HG03575 (cell line): ENCODE results near the gene CDHR1.
"Not testable (repeated sequence)": the region's sequence is repeated elsewhere in the genome, so short reads cannot be mapped to it uniquely, and the experiment has no call there.

Source experiments
- ATAC-seq: cut with Tn5 transposase; IDR thresholded peaks from one replicate; pipeline ENCODE4 v1.9.1; 2021; ENCODE audit not compliant: unreplicated experiment, insufficient number of reproducible peaks, low FRiP score; ENCODE audit errors: extremely low read depth

CDHR1 gene

DNA sequence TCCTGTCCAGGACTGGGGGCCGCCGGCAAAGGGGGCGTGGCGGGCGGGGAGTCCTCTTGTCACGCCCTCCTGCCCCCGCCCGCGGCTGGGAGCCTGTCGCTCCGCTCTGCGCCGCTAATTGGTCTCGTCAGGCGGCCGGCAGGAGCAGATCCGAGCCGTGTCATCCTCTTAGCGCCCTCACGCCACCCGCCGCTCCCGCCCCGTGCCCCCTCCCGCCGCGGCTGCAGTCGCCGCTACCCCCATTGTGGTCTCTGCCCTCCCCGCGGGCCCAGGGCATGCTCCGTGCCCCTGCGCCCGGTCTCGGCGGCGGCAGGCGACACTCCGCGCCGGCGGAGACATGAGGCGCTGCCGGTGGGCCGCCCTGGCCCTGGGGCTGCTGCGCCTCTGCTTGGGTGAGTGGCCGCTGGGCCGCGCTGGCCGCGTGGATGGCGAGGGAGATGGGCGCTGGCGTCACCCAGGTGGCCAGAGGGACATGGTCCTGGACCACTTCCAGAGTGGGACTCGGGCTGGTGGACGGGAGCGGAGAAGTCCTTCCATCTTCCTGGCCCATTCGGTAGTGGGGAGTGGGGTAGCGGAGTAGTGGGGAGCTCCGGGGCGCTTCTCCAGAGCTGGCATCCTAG is at the start of gene CDHR1:
TSS of gene CDHR1 (plus strand) at position 114 of the 620 bp plus-strand sequence. CDS start at position 338, 224 bp downstream.
- ATAC-seq, result no peak

DNA sequence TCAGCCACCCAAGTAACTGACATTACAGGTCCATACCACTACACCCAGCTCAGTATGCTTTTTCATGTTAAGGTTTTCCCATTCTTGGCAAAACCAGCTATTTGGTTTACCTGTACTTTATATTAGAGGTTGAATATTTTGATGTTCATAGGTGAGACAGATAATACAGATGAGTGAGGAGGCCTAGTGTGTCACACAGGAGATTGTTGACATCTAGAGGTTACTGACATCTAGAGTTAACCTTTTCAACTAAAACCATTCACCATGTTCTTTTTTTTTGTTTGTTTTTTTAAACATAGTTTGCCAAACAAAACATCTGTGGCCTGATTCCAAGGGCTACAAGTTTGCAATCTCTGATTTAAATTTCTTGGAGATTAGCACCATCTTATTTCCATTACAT is 47.0 kb upstream of the CDHR1 start:
- no peak for ATAC-seq

DNA sequence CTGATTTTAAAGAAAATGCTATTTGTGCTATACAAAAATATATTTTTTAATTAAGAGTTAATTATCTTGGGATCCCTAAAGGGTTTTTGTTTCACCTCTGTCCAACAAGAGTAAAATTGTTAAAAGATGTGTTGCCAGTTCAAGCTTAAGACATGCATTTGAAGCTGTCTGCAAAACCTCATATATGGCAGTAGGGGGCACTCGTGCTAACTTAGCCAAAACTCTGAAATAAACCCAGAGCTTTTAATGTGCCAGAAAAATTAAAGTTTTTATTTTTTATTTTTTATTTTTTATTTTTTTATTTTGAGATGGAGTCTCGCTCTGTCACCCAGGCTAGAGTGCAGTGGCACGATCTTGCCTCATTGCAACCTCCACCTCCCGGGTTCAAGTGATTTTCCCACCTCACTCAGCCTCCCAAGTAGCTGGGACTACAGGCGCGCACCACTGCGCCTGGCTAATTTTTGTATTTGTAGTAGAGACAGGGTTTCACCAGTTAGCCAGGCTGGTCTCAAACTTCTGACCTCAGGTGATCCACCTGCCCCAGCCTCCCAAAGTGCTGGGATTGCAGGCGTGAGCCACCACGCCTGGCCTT is 46.2 kb upstream of the CDHR1 start:
- not testable (repeated sequence) for ATAC-seq

DNA sequence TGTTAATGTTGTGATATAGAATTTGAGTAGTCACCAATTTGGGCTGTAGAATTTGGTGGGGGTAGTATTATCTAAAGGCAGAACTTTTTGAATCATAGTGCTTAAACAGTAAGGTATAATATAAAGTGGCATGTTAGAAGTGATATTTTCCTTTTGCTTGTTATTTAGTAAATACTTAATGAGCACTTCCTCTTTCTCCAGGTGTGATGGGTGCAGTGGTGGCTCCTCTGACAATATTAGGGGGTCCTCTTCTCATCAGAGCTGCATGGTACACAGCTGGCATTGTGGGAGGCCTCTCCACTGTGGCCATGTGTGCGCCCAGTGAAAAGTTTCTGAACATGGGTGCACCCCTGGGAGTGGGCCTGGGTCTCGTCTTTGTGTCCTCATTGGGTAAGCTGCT is 44.5 kb upstream of the CDHR1 start:
- no peak for ATAC-seq

DNA sequence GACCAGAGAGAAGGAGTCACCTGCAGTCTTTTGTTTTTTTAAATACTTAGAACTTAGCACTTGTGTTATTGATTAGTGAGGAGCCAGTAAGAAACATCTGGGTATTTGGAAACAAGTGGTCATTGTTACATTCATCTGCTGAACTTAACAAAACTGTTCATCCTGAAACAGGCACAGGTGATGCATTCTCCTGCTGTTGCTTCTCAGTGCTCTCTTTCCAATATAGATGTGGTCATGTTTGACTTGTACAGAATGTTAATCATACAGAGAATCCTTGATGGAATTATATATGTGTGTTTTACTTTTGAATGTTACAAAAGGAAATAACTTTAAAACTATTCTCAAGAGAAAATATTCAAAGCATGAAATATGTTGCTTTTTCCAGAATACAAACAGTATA is 41.6 kb upstream of the CDHR1 start:
- ATAC-seq, result no peak

DNA sequence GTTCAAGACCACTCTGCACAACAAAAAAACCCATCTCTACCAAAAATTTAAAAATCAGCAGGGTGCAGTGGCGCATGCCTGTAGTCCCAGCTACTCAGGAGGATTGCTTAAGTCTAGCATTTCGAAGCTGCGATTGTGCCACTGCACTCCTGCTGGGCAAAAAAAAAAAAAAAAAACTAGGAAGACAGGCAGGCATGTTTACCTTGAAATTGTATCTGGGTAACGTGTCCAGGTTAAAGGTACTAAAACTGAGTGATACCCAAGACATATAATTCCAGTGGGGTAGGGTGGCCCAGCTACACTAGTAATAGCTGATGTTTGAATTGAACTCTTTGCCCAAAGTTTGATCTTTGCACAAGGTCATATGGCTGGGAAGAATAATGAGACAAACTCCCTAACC is 38.8 kb upstream of the CDHR1 start:
- ATAC-seq, result no peak

DNA sequence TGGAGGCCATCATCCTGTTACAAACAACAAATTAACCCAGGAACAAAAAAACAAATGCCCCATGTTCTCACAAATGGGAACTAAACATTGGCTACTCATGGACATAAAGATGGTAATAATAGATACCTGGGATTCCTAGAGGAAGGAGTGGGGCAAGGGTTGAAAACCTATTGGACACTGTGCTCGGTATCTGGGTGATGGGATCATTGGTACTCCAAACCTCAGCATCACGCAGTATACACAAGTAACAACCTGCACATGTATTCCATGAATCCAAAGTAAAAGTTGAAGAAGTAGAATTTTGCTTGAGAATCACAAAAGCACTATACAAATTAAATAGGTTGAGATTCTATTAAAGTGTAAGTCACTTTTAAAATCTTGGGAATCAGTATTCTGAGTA is 38.3 kb upstream of the CDHR1 start:
- ATAC-seq, result no peak

DNA sequence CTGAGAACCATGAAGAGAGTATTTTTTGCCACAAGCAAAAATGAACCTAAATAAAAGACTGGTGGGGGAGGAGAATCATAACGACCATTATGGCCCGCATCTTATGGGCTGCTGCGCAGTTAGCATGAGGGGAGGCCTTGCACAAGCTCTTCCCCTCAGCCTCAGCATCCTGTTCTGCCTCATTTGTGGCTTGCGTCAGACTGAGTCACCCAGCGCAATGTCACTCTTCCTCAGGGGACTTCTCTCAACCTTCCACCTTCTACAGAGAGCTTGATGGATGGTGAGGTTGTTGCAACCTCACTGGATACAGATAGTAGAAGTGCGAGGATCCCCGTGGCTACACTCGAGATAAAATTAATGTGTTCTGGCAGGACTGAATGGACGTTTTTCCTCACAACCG is 37.6 kb upstream of the CDHR1 start:
- no peak for ATAC-seq

DNA sequence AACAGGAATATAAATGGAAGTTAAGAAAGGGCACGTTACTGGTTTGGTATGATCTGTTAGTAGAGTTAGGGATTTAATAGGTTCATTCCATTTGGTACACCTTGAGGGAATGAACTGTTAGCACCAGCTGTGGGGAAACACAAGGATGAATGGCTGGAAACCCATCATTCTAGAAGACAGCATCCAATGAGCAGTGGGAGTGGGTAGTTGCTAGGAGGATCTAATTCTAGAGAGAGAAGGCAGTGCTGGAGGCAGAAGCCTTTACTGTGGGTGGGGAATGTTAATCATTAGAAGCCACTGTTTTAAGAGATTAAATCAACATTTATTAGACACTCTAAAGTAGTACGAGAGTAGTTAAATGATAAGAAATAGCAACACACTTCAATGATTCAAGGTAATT is 36.3 kb upstream of the CDHR1 start:
- no peak for ATAC-seq

DNA sequence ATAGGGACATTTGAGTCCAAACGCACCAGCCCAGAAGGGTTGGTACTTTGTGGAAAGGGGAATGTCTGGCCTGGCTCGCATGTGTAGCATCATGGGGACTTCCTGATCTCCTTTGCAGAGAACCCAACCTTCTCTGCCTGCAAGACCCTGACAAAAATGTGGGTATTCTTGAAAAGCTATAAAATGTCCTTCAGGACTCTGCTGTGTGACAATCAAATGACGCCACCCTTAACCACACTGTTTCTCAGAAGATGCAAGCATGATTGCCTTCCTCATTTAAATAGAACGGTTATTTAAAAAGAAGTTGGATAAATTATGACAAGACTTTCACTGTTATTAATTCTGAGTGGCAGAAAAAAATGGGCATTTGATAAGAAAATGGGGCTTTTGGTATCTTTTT is 35.8 kb upstream of the CDHR1 start:
- no peak for ATAC-seq

DNA sequence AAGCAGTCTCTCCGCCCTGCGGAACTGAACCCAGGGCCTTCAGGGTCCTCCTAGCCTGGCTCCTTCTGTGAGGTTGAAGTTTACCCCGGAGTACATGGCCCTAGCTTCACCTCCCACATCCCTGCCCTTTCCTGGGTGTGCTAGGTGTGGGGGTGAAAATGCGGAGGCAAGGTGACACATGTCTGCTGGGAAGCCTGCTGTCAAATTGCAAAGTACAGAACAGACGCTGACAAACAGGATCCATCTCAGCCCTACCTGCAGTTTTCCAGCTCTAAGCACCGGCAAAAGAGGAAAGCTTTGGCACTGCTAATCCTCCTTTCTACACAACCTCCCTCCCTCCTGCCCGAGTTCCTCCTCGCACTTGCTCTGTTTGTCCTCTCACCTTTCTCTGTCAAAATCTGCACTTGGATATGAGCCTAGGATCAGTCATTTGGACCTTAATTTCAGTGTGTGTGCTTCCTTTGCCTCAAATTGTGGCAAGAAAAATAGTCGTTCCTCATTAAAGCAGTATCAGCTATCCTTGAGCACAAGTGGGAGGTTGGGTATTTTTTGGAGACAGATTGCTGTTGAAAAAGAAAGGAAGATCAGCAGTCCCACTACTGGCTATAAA is 35.2 kb upstream of the CDHR1 start:
- ATAC-seq, result no peak

DNA sequence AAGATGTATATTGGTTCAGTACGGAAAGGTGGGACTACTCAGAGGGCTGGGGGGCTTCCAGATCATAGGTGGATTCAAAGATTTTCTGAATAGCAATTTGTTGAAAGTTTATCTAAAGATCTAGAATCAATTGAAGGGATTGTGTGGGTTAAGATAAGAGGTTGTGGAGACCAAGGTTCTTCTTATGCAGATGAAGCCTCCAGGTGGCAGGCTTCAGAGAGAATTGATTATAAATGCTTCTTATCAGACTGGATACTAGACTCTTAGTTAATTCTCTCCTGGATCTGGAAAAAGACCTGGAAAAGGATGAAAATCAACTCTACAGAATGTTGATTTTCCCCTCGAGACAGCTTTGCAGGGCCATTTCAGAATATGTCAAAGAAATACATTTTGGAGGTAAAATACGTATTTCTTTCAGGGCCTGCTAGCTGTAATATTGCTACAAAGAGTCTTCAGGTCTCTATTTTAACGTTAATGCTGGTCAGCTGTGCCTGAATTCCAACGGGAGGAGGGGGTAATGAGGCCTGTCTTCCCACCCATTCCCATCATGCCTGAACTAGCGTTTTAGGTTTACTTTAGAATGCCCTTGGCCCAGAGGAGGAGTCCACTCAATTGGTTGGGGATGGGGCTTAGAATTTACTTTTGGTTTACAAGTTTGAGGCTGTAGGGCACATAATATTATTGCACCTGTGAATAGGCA is 33.5 kb upstream of the CDHR1 start:
- no peak for ATAC-seq

DNA sequence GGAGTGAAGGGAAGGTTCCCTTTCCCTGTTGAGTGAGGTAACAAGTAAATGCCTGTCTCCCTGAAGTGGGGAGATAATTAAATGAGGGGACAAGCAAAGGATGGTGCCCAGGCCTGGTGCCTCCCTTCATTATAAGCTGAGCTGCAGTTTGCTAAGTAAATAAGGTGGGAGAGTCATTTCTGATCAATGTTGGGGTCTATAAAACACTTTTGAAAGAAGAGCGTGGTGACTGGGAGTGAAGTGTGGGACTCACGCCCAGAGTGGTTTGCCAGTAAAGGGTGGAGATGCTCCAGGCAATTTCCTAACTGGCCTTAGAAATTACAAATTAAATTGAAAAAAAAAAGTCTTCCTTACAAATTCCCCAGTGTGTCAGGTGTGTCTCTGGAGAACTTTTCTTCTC is 30.3 kb upstream of the CDHR1 start:
- ATAC-seq, result no peak

DNA sequence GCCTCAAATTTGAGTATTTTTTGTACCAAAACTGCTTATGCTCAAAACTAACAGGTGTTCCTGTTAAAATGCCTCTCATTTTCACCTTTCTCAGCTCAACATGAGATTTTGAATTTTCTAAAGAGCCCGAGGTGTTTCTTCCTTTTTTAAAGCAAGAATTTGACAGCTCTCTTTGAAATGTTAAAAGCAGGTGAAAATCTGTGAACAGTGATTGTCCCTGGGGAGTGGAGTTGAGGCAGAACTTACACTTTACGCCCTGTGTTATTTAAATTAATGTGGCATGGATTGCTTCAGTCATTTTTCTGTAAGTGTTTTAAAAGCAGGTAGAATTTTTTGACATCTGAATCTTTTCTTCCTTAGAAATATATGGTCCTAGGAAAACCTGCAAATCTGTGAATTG is 29.9 kb upstream of the CDHR1 start:
- ATAC-seq, result no peak

DNA sequence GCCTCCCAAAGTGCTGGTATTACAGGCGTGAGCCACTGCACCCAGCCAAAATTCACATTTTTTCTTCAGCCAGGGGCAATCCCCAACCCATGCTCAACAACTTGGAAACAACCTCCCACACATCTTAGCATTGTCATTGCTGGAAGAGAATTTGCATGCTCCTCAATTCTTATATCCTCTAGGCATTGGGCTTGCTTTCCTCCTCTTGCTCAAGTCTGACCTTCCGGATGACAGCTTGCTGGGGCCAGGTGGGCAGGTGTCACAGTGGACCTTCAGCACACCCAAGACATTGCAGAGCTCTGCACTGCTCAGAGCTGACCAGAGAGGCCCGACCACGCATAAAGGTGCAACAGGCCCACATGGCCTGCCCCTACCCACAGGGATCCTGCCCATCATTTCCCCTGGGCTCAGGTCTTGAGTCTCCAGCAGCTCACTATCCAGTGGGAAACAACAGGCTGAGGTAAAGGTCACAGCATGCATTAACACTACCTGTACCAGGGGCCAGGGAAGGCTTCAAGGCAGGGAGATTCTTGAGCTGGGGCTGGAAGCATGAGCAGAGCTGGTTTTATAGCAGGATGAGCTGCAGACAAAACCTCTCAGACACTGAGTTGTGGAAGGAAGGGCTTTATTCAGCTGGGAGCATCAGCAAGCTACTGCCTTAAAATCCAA is 27.6 kb upstream of the CDHR1 start:
- ATAC-seq, result no peak

DNA sequence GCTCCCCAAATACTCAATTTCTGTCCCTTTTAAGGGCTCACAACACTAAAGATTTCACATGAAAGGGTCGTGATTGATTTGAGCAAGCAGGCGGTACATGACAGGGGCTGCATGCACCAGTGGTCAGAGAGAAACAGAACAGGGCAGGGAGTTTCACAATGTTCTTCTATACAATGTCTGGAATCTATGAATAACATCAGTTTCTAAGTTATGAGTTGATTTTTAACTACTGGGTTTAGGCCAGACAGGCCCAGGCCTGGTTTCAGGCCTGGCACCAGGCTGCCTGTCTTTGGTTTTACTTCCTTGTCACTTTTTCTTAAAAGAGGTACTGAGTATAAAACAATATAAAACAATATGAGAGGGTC is 27.1 kb upstream of the CDHR1 start:
- ATAC-seq, result not testable (repeated sequence)

DNA sequence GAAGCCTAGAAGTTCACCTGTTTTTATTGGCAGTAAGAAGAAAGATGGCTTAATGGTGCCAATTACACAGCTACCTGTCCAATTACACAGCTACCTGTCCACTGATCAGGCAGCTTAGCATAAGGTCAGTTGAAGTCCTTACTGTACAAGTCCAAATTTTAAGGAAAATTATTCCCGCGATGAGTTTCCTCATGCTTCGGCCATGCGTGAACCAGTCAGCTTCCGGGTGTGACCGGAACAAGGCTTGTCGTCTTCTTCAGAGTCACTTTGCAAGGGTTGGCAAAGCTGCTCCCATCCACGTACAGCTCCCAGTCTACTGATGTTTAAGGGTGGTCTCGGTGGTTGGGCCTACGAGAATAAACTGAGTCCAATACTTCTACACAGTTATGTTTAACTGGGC is 26.0 kb upstream of the CDHR1 start:
- ATAC-seq, result not testable (repeated sequence)

DNA sequence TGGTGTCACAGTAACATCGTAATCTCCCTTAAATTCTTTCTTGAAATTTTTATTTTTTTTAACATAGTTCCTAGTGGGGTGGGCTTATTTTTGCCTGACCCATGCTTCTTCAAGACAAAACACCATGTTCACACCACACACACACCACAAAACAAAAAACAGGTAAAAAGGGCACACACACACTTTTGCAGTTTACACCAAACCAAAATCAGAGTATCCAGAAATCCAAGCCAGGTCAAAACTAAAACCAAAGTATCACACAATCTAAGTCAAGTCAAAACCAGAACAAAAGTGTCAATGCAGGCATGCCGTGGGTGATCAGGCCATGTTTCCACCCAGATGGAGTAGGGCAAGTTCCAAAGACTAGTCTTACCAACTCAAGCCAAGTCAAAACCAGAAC is 23.1 kb upstream of the CDHR1 start:
- not testable (repeated sequence) for ATAC-seq

DNA sequence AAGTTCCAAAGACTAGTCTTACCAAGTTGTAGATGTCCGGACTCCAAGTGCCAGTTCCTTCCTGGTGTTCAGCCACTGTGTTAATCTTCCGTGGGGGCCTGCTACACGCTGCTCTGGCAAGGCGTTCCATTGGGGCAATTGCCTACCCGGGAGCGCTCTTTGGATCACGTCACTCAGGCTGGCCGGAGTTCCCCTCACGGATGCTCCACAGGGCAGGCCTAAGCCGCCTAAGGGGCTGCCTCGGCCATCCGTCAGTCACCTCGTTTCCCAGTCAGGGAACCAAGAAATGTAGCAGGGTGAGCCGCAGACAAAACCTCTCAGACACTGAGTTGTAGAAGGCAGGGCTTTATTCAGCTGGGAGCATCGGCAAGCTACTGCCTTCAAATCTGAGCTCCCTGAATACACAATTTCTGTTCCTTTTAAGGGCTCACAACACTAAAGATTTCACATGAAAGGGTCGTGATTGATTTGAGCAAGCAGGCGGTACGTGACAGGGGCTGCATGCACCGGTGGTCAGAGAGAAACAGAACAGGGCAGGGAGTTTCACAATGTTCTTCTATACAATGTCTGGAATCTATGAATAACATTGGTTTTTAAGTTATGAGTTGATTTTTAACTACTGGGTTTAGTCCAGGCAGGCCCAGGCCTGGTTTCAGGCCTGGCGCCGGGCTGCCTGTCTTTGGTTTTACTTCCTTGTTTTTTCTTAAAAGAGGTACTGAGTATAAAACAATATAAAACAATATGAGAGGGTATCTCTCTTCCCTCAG is 22.5 kb upstream of the CDHR1 start:
- not testable (repeated sequence) for ATAC-seq
